H54 (cell line): Measurements from ENCODE around the gene JAK3.
"Not testable (repeated sequence)": the region's sequence is repeated elsewhere in the genome, so short reads cannot be mapped to it uniquely, and the experiment has no call there.

Experiments used
- DNase-seq: peaks from one replicate; pipeline ENCODE4 v3.0.0; 2011; ENCODE audit warnings: low spot score, mixed read lengths; ENCODE audit not compliant: insufficient read length
- FAIRE-seq: peaks from 3 replicates; lab custom pipeline; 2011; peaks lifted over from hg19 to GRCh38; lab: Jason Lieb, UNC
- POLR2A ChIP-seq: IDR thresholded peaks from 2 replicates; pipeline ENCODE4 v1.6.1; 2011; ENCODE audit warnings: low read depth, mild to moderate bottlenecking, low read length

Gene JAK3

GRCh38 chr19:17847538-17848366 is at the start of gene JAK3:
Gene JAK3 (minus strand): TSS chr19:17847982. CDS start chr19:17844417, 3,565 bp downstream.
- no peak for TF ChIP-seq POLR2A
- DNase-seq (no peak), FAIRE-seq (no peak)

DNA sequence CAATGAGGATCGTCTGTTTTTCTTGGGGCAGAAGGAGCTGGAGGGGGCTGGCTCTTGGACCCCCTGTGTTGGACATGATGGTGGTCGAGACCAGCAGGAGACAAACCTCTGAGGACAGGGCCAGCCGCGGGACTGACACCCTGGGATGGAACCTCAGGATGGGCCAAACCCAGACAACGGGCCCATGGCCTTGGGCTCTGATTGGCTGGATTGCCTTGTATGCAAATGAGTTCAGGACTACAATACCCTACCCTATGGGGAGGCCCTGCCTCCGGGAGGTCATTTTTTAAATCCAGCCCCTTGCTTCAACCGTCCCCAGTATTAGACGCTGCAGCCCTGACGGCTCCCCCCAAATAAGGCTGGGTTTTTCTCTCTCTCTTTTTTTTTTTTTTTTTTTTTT is 46.0 kb upstream of the JAK3 start:
- TF ChIP-seq POLR2A = no peak
- DNase-seq (no peak), FAIRE-seq (no peak)

- DNase-seq (peak; percentile 54), FAIRE-seq (no peak)
- no peak for TF ChIP-seq POLR2A
Observed at GRCh38 chr19:17889609-17890214, 41.9 kb upstream of the JAK3 start.

DNA sequence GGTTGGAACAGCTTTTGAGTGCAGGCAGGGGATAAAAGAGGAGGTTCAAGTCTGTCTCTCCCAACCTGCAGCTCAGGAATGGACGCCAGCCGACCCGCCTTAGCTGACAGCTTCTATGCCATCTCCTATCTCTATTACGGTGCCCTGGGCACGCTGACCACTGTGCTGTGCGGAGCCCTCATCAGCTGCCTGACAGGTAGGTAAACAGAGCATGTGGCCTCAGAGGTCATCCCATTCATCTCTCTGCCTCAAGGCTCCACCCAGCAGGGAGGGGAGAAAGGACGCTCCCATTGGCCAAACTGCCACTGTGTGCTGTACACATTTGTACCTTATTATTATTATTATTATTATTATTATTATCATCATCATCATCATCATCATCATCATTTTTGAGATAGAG is 40.5 kb upstream of the JAK3 start:
- no peak for FAIRE-seq
- DNase-seq = no peak
- no peak for TF ChIP-seq POLR2A

- not testable (repeated sequence) for FAIRE-seq, DNase-seq
Observed at GRCh38 chr19:17887221-17887620, 39.4 kb upstream of the JAK3 start.

GRCh38 chr19:17886515-17886914 is 38.7 kb upstream of the JAK3 start:
- FAIRE-seq = no peak
- DNase-seq = no peak
- no peak for TF ChIP-seq POLR2A

GRCh38 chr19:17883627-17884410 is 36.0 kb upstream of the JAK3 start:
- FAIRE-seq (no peak), DNase-seq (peak; percentile 47)
- TF ChIP-seq POLR2A = no peak

GRCh38 chr19:17881701-17882100 is 33.9 kb upstream of the JAK3 start:
- FAIRE-seq (no peak), DNase-seq (no peak)
- TF ChIP-seq POLR2A = no peak

GRCh38 chr19:17879466-17879865 is 31.7 kb upstream of the JAK3 start:
- no peak for DNase-seq
- TF ChIP-seq POLR2A = no peak
- FAIRE-seq = no peak

DNA sequence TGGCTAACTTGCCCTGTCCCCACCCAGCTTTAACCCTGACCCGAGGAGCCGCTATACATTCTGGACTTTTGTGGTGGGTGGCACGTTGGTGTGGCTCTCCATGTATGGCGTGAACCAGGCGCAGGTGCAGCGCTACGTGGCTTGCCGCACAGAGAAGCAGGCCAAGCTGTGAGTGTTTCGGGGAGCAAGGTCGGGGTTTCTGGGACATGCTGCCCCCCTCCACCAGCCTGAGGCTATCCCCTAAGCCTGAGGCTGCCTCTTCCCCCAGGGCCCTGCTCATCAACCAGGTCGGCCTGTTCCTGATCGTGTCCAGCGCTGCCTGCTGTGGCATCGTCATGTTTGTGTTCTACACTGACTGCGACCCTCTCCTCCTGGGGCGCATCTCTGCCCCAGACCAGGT is 29.9 kb upstream of the JAK3 start:
- DNase-seq = no peak
- FAIRE-seq = no peak
- TF ChIP-seq POLR2A = no peak

DNA sequence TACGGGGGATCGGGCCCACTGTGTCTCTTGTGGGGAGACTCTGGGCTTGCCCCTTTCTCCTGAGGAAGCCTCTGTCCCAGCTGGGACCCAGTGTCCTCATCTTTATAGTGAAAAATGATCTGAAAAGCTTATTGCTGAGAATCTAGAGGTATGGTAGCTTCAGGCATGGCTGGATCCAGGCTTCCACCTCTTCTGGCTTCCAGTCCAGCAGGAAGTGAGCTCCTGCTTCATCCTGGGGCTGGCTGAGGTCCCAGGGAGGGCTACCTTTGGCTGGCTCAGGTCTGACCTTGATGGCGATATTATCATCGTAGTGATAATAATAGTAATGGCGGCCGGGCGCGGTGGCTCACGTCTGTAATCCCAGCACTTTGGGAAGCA is 27.0 kb upstream of the JAK3 start:
- no peak for FAIRE-seq
- DNase-seq = no peak
- no peak for TF ChIP-seq POLR2A

- DNase-seq (peak; percentile 38), FAIRE-seq (no peak)
- TF ChIP-seq POLR2A = no peak
Observed at GRCh38 chr19:17873786-17874757, 26.3 kb upstream of the JAK3 start.
